NCI-H1417 (cell line): ENCODE results near the gene HSF4.
A peak's percentile ranks its signal among the peaks of the same experiment; 100 is the strongest.

Source experiments
- DNase-seq, 3 experiments: peaks; one replicate each; lab custom pipeline; 2025; lab: John Stamatoyannopoulos, UW

Gene HSF4

GRCh38 chr16:67184995-67185650 is 20.6 kb downstream of the HSF4 start:
- DNase-seq, result peak; percentile 56 to 82 (median 67)

GRCh38 chr16:67185651-67186134 is 21.1 kb downstream of the HSF4 start:
- no peak for DNase-seq

- no peak for DNase-seq
Observed at GRCh38 chr16:67186550-67186950, 22.0 kb downstream of the HSF4 start.

GRCh38 chr16:67187175-67187890 is 22.8 kb downstream of the HSF4 start:
- no peak for DNase-seq

DNA sequence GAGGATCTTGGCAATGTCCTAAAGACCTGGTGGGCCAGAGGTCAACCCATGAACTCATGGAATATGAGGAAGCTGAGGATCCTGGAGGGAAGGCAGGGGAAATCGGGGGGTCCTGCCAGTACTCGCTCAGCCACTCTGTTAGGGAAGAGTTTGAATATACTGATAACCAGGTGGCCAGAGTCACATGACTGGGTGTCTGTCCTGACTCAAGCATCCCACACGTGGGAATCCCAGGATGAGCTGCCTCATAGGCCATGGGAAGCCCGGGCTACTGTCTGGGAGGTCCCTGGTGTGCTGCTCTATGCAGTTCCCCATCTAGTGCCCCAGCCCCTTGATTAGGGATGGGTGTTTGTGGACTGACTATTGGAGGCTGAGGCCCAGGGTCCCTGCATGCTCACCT is 23.8 kb downstream of the HSF4 start:
- DNase-seq, result no peak

GRCh38 chr16:67188798-67189197 is 24.3 kb downstream of the HSF4 start:
- DNase-seq, result no peak

GRCh38 chr16:67190041-67190440 is 25.5 kb downstream of the HSF4 start, which contains the start of gene EXOC3L1:
EXOC3L1 (minus strand) TSS chr16:67190136; CDS start chr16:67189676, 460 bp downstream.
- DNase-seq, result no peak

DNA sequence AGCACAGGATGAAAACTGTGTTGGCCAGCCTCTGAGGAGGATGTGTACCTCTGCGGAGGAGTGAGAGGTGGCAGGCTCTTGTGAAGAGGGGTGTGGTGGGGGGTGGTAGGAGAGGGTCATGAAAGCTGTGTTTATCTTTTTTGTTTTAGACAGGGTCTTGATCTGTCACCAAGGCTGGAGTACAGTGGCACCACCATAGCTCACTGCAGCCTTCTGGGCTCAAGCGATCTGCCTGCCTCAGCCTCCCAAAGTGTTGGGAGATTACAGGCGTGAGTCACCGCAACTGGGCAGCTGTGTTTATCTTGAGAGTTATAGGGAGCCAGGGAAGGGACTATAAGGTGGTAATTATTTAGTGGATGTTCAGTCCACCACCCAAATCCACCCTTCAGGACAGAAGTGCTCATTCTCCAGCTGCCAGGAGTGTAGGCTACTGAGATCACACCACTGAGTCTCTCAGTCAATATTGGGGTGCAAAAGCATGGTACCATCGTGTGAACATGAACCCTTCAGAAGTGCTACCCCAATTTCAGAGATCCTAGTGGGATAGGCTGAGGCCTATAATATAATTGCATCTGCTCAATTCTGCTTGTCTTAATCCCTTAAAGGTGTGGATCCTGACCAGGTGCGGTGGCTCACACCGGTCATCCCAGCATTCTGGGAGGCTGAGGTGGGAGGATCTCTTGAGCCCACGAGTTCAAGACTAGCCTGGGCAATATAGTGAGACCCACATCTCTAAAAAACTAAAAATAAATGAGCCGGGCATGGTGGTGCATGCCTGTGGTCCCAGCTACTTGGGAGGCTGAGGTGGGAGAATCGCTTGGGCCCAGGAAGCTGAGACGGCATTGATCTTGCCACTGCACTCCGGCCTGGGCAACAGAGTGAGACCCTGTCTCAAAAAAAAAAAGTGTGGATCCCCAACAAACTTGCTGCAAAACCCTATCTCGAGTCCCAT is 26.2 kb downstream of the HSF4 start:
- DNase-seq, result peak in 1 of 3 experiments; percentile 7

GRCh38 chr16:67191411-67191994 is 27.0 kb downstream of the HSF4 start:
- DNase-seq, result no peak

- DNase-seq, result peak; percentile 77 to 88 (median 79)
Observed at GRCh38 chr16:67191995-67192681, 27.6 kb downstream of the HSF4 start, which contains the start of gene E2F4. E2F4 (plus strand) TSS chr16:67192155; CDS start chr16:67192228, 73 bp downstream.

- no peak for DNase-seq
Observed at GRCh38 chr16:67192781-67193361, 28.3 kb downstream of the HSF4 start.

GRCh38 chr16:67193536-67193935 is 29.0 kb downstream of the HSF4 start:
- no peak for DNase-seq

DNA sequence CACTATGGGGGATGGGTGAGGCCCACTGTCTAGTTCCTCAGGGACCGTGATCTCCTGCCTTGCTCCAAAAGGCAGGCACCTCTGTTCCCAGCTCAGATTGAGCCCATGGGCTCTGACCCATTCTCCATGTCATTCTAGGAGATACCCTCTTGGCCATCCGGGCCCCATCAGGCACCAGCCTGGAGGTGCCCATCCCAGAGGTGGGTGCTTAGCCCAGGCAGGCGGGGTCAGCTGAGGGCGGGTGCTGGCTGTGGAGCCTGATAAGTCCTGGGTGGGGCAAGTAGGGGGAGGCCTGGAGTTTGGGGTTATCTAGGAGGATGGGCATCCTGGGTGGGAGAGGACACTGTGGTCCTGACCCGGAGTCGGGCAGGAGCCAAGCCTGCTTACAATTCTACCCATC is 29.7 kb downstream of the HSF4 start:
- DNase-seq, result no peak

- DNase-seq, result no peak
Observed at GRCh38 chr16:67195676-67196075, 31.1 kb downstream of the HSF4 start.

GRCh38 chr16:67196881-67197280 is 32.3 kb downstream of the HSF4 start:
- no peak for DNase-seq

GRCh38 chr16:67197704-67198103 is 33.2 kb downstream of the HSF4 start:
- DNase-seq, result no peak

DNA sequence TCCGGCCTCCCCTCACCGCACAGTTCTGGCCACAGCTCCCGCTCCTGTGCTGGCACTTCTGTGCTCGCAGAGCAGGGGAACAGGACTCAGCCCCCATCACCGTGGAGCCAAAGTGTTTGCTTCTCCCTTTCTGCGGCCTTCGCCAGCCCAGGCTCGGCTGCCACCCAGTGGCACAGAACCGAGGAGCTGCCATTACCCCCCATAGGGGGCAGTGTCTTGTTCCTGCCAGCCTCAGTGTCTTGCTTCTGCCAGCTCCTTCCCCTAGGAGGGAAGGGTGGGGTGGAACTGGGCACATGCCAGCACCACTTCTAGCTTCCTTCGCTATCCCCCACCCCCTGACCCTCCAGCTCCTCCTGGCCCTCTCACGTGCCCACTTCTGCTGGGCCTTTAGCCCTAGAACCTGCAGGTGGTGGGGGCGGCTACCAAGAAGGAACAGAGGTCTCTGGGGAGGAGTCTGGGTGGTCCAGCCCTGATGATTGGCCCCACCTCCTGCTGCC is 33.7 kb downstream of the HSF4 start:
- DNase-seq, result peak in 2 of 3 experiments; percentile 12 to 33

DNA sequence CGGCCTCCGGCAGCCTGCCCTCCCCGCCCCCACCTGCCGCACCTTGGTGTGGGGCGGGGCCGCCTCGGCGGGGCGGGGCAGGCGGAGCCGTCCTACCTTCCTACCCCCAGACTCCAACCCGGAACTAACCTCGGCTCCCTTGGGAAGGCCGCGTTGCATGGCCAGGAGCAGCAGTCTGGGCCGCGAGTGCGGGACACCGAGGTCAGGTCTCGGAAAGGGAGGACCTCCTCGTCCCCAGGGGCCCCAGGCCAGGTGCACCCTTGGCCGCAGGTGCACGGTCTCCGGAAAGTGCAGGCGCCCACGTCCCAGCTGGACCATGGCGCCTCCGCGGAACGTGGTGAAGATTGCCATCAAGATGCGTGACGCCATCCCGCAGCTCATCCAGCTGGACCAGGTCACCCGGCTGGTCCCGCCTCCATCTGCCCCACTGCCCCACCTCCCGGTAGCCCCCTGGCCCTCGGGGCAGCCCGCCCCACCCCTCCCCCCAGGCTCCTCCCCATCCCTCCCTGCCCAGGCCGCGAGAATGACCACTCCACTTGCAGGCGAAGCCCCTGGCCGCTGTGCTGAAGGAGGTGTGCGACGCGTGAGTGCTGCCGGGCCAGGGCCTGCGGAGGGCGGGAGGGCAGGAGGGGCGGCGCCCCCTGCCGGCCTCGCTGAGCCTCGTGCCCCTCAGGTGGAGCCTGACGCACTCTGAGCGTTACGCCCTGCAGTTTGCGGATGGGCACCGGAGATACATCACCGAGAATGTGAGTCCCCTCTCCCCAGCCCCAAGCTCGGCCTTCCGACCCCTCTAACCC is 34.7 kb downstream of the HSF4 start, which contains the start of gene ELMO3:
Gene ELMO3, plus strand, starts transcription at position 121 of the 797 bp plus-strand sequence. Its CDS starts 196 bp downstream, at position 317.
- peak; percentile 16 to 39 (median 18) for DNase-seq

DNA sequence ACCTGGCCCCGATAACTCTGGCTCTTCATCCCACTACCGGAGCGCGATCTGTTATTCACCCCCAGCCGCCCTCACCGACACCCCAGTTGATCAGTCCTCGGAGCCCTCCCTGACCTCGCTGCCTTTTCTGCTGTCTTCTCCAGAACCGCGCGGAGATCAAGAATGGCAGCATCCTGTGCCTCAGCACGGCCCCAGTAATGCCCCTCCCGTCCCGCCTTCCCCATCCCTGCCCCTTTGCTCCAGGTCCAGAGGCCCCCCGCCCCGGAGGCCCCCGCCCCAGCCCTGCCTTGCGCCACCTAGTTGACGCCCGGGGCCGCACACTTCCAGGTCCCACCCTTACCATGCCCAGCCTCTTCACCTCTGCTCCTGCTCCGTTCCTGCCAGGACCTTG is 35.3 kb downstream of the HSF4 start:
- DNase-seq, result no peak

DNA sequence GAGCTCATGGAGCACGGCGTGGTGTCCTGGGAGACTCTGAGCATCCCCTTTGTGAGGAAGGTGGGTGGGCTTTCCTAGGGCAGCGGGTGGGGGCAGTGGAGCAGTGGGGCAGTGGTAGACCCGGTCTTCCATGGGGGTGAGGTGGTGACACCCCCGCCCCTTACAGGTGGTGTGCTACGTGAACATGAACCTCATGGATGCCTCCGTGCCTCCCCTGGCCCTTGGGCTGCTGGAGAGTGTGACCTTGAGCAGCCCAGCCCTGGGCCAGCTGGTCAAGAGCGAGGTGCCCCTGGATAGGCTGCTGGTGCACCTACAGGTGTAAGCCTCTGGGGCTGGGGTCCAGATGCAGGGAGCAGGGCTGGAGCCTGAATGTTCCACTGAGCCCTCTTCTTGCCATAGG is 35.9 kb downstream of the HSF4 start:
- DNase-seq, result no peak
